Esophagus squamous epithelium (tissue), 5 donors: ENCODE data around the gene MYO1H. TPM values are rescaled to one million over a fixed set of nuclear protein-coding genes. Genes with fewer than 3 reads are reported as not detected.
A peak's percentile ranks its signal among the peaks of the same experiment; 100 is the strongest.

ENCODE experiments used
- DNase-seq: peaks from one replicate; lab custom pipeline; 2025; lab: John Stamatoyannopoulos, UW
- H3K27ac ChIP-seq, 4 donors: fragments of 200-600 bp; sonication (generic); one replicate each; pipeline ENCODE4 v1.5.1; 2016 to 2019; ENCODE audit warnings: mild to moderate bottlenecking in 1 of 4
- H3K27me3 ChIP-seq, 4 donors: fragments of 200-600 bp; sonication (generic); 1 replicate in 3 of 4; 2 replicates in 1 of 4; pipeline versions ENCODE4 v1.5.1 to v1.6.0; 2017 to 2021; ENCODE audit warnings: antibody characterized with exemption in 1 of 4
- H3K36me3 ChIP-seq, 3 donors: fragments of 200-600 bp; sonication (generic); one replicate each; pipeline ENCODE4 v1.5.1; 2016 to 2019
- H3K4me1 ChIP-seq, 3 donors: fragments of 200-600 bp; sonication (generic); one replicate each; pipeline ENCODE4 v1.5.1; 2017 to 2019
- H3K4me3 ChIP-seq, 4 donors: fragments of 200-600 bp; sonication (generic); 1 replicate in 3 of 4; 2 replicates in 1 of 4; pipeline ENCODE4 v1.5.1; 2016 to 2019; ENCODE audit warnings: mild to moderate bottlenecking in 2 of 4, moderate library complexity in 1 of 4
- H3K9me3 ChIP-seq, 3 donors: fragments of 200-600 bp; sonication (generic); one replicate each; pipeline ENCODE4 v1.5.1; 2016 to 2019
- CTCF ChIP-seq, 6 experiments: fragments of 450-650 bp in 4 of 6; fragments of 200-600 bp in 2 of 6; sonication (generic) in 2 of 6; IDR thresholded peaks; one replicate each; pipeline ENCODE4 v1.5.1; 2016 to 2019; ENCODE audit warnings: antibody characterized with exemption in 6 of 6, mild to moderate bottlenecking in 4 of 6, moderate library complexity in 4 of 6
- POLR2A ChIP-seq, 4 donors: fragments of 450-650 bp; IDR thresholded peaks; one replicate each; pipeline ENCODE4 v1.6.1; 2017; ENCODE audit warnings: antibody characterized with exemption in 4 of 4, mild to moderate bottlenecking in 4 of 4, moderate library complexity in 3 of 4
- WGBS, 2 donors: methylation state at CpG; one replicate each; pipeline ENCODE4 v1.1.5; 2018; 5-methylcytosine and 5-hydroxymethylcytosine counted together
- intact Hi-C: fragments of 100-400 bp; cut with DNase I; formaldehyde crosslinking; loops from one replicate; pipeline ENCODE4 v1.15.0; 2022
- total RNA-seq, 4 donors: library from RNA; depleted of rRNA; stranded (reverse); fragments of >200 nt; gene quantifications; one replicate each; pipeline ENCODE4 v1.1.0, GENCODE V29; 2016
- donor health status: DM: yes; HTN: yes; CAD: no.

The MYO1H gene
- total RNA-seq, 4 donors from 2014 or later = 0.48 to 0.83 (median 0.62) TPM; not detected in 1

GRCh38 chr12:109443794-109444193 lies 96.1 kb downstream of the MYO1H start:
- H3K4me3 ChIP-seq = no peak overlapping the region
- H3K4me1 ChIP-seq = peaks cover 0 to 41% (median 0%) of the 10 kb centered on the region in 3 donors
- peak overlapping the region in 3 of 4 donors; percentile 25 to 35 (median 35) for H3K27ac ChIP-seq
- peaks cover 4 to 39% (median 12%) of the 10 kb centered on the region in 3 donors for H3K36me3 ChIP-seq
- no peak for DNase-seq
- no peaks in the 10 kb centered on the region for H3K9me3 ChIP-seq
- intact Hi-C loops = no loop called here
- no peak for TF ChIP-seq CTCF (IDR thresholded peaks at IDR 0.05)
- no peak for TF ChIP-seq POLR2A (IDR thresholded peaks at IDR 0.05)
- WGBS, 2 donors = 77 to 87% methylated on average over 4 to 5 of the region's 5 CpGs
- no peaks in the 10 kb centered on the region for H3K27me3 ChIP-seq

DNA sequence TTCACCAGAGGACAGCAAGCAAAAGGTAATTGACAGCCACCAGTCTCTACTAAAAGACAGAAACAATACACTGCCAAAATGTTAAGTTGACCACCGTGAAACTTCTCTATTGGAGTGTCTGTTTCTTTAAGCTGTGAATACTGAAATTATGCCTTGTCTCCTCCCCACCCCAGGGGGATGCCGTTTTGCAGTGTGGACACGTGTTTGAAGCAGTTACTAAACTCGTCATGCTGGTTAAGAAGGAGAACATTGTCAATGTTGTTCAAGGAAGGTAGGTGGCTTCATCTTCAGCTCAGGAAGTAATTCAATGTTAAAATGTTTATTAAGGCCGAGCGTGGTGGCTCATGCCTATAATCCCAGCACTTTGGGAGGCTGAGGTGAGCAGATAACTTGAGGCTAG lies 96.6 kb downstream of the MYO1H start:
- no peak for DNase-seq
- 49 to 56% methylated on average over 5 of the region's 6 CpGs for WGBS, 2 donors
- Histone ChIP-seq H3K27me3 (no peaks in the 10 kb centered on the region), H3K4me1 (peaks cover 0 to 36% (median 0%) of the 10 kb centered on the region in 3 donors), H3K27ac (peak overlapping the region in 3 of 4 donors; percentile 25 to 35 (median 35)), H3K4me3 (no peak overlapping the region), H3K9me3 (no peaks in the 10 kb centered on the region), H3K36me3 (peaks cover 4 to 44% (median 12%) of the 10 kb centered on the region in 3 donors)
- intact Hi-C loops = no loop called here
- TF ChIP-seq POLR2A (IDR thresholded peaks at IDR 0.05) (no peak), CTCF (IDR thresholded peaks at IDR 0.05) (no peak)

GRCh38 chr12:109445191-109445609 lies 97.5 kb downstream of the MYO1H start:
- Histone ChIP-seq H3K36me3 (peaks cover 4 to 52% (median 12%) of the 10 kb centered on the region in 3 donors), H3K9me3 (no peaks in the 10 kb centered on the region), H3K4me1 (peaks cover 0 to 28% (median 0%) of the 10 kb centered on the region in 3 donors), H3K4me3 (no peak overlapping the region), H3K27ac (no peak overlapping the region), H3K27me3 (no peaks in the 10 kb centered on the region)
- WGBS, 2 donors = 78 to 82% methylated on average over 2 of the region's 2 CpGs
- TF ChIP-seq CTCF (IDR thresholded peaks at IDR 0.05) (no peak), POLR2A (IDR thresholded peaks at IDR 0.05) (no peak)
- intact Hi-C loops = no loop called here
- no peak for DNase-seq

DNA sequence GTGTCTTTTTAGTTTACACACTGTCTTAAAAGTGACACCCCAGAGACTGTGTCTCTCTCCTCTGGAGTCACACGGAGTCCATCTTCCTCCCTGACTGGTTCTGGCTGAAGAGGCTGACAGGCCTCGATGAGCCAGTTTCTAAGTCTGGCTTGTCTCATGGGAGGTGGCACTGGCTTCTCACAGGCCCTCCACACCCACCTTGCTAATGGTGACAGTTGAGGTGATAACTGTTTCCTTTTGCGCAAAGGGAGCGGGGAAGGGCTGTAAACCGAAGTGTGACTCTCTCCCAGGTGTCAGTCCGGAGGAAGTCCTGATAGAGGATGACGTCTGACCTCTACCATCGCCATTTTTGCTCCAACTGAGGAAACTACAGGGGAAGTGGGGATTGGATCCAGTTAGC lies 99.2 kb downstream of the MYO1H start:
- TF ChIP-seq POLR2A (IDR thresholded peaks at IDR 0.05) (no peak), CTCF (IDR thresholded peaks at IDR 0.05) (no peak)
- WGBS, 2 donors = 79 to 85% methylated on average over 8 of the region's 8 CpGs
- H3K36me3 ChIP-seq = peaks cover 9 to 69% (median 18%) of the 10 kb centered on the region in 3 donors
- no peak for DNase-seq
- no peak overlapping the region for H3K27ac ChIP-seq
- H3K4me3 ChIP-seq = no peak overlapping the region
- no peaks in the 10 kb centered on the region for H3K9me3 ChIP-seq
- no peaks in the 10 kb centered on the region for H3K27me3 ChIP-seq
- H3K4me1 ChIP-seq = peaks cover 0 to 32% (median 12%) of the 10 kb centered on the region in 3 donors
- intact Hi-C loops = no loop called here

- no peak for DNase-seq
- peaks cover 10 to 75% (median 18%) of the 10 kb centered on the region in 3 donors for H3K36me3 ChIP-seq
- no peak for TF ChIP-seq CTCF (IDR thresholded peaks at IDR 0.05)
- no peak for TF ChIP-seq POLR2A (IDR thresholded peaks at IDR 0.05)
- 72 to 81% methylated on average over 4 to 6 of the region's 9 CpGs for WGBS, 2 donors
- no peaks in the 10 kb centered on the region for H3K9me3 ChIP-seq
- intact Hi-C loops = no loop called here
- H3K4me1 ChIP-seq = peaks cover 0 to 38% (median 16%) of the 10 kb centered on the region in 3 donors
- no peak overlapping the region for H3K4me3 ChIP-seq
- H3K27me3 ChIP-seq = no peaks in the 10 kb centered on the region
- H3K27ac ChIP-seq = no peak overlapping the region
These were observed 99.8 kb downstream of the MYO1H start for GRCh38 chr12:109447482-109447881.
